Right lobe of liver (tissue), 4 donors: Measurements from ENCODE around the gene BMP7.

Experiments
- POLR2A ChIP-seq: fragments of 450-650 bp; IDR thresholded peaks from one replicate; pipeline ENCODE4 v1.6.1; 2017; ENCODE audit warnings: antibody characterized with exemption, mild to moderate bottlenecking
- TF ChIP-seq, protein P1 (sequence below), 4 donors: fragments of 200-600 bp in 3 of 4; fragments of 450-650 bp in 1 of 4; IDR thresholded peaks; one replicate each; pipeline versions ENCODE4 v1.5.1 to v1.8.0; 2016 to 2022; ENCODE audit warnings: antibody characterized with exemption in 4 of 4, mild to moderate bottlenecking in 2 of 4
- donor health status: DM: no; HTN: no; CAD: no.
- donor health status: DM: no; HTN: no; CAD: no.
- donor health status: DM: no; HTN: yes; CAD: no.

DNA sequence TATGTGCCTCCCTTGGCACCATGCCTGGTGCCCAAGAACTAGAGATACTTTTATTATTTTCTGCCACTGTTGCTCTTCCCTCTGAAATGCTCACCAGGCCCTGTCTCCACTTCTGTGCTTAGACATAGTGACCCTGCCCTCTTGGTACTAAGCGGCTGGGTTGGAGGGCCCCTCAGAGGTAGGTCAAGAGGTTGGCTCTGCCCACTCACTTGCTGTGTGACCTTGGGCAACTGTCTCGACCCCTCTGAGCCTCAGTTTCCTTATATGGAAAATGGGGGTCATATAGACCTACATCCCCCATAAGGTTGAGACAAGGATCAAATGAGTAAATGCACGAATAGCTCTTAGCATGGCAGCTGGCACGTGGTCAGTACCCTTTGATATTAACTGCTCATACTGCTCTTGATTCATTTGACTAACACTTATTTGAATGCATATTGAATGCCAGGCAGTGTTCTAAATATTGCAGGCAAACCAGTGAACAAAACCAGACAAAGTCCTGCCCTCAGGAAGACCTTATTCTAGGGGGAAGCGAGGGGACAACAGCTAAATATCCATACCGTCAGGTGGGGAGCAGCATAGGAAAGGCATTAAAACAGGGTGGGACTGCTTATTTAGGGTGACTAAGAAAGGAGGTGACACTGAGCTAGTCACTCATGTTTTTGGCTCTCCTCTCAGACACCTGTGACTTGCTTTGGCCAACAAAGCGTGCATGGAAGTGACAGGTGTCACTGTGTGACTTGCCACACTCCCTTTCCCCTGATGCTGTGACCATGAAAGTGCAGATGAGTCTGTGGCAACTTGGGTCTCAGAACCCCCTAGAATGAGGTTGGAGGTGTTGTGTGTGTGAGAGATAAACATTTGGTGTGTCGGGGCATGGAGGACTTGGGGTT, 48.9 kb upstream of the BMP7 start:
- TF ChIP-seq, protein P1, sequence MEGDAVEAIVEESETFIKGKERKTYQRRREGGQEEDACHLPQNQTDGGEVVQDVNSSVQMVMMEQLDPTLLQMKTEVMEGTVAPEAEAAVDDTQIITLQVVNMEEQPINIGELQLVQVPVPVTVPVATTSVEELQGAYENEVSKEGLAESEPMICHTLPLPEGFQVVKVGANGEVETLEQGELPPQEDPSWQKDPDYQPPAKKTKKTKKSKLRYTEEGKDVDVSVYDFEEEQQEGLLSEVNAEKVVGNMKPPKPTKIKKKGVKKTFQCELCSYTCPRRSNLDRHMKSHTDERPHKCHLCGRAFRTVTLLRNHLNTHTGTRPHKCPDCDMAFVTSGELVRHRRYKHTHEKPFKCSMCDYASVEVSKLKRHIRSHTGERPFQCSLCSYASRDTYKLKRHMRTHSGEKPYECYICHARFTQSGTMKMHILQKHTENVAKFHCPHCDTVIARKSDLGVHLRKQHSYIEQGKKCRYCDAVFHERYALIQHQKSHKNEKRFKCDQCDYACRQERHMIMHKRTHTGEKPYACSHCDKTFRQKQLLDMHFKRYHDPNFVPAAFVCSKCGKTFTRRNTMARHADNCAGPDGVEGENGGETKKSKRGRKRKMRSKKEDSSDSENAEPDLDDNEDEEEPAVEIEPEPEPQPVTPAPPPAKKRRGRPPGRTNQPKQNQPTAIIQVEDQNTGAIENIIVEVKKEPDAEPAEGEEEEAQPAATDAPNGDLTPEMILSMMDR (IDR thresholded peaks at IDR 0.05) = no peak
- no peak for TF ChIP-seq POLR2A
